ENCODE results near the gene SYVN1.
"Not testable (repeated sequence)": the region's sequence is repeated elsewhere in the genome, so short reads cannot be mapped to it uniquely, and the experiment has no call there.

SYVN1 gene

GRCh38 chr11:65127473-65128181 lies 6.7 kb downstream of the SYVN1 start:
- no peak for DNase-seq (ENCODE audit: low read depth in 2 of 2)

DNA sequence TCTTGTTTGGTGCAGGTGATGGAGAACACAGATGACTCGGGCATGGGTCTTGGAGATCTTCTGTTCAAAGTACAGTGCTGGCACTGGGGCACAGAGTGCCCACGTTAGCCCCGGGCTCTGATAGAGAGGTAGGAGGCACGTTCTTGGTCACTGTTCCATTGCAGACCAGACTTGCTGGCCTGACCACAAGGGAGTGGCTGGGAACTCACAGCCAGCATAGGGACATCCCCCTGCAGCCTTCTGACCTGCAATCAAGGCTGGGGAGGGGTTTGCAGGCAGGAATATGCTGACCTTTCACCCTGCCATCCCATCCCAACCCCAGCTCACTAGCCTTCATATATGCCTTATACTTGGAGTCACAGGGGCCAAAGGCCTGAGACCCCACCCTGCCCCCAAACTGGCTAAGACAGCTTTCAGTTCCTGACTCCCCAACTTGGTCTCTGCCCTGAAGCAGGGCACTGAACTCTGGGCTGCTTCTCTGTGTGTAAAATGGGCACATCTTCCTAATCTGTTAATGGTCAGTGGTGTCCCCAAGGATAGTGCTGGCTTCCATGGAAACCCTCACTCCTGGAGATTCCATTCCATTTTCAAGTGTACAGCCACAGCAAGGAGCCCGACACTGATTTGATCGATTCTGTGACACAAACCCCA lies 7.6 kb downstream of the SYVN1 start:
- DNase-seq (ENCODE audit: low read depth in 2 of 2), result no peak

DNA sequence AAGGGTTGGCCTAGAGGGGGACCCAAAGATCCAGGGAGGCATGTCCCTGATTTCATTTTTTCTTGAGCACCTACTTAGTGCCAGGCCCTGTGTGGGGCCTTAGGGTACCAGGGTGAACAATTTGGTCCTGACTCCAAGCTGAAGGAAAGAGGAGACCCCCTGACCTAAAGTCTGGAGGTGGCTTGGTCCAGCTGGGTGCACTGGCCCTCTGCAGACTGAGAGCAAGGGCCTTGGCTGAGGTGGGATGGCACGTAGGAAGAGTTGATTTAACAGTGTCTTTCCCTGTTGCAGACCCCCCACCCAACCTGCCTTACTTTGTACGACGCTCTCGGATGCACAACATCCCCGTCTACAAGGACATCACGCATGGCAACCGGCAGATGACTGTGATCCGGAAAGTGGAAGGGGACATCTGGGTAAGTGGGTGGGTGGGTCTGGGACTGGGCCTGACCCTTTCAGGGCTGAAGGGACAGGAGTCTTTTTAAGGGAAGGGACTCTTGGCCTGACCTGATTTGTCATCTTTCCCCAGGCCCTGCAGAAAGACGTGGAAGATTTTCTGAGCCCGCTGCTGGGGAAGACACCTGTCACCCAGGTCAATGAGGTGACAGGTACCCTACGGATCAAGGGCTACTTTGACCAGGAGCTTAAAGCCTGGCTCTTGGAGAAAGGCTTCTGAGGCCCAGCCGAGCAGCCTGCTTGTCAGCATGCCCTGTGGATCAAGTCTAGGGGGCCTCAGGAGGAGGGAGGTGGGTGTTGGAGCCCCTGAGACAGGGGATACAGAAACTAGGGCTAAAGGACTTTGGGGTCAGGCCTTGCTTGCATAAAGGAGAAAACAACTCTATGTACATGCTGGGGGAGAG lies 8.9 kb downstream of the SYVN1 start:
- DNase-seq (ENCODE audit: low read depth in 2 of 2), result no peak

- DNase-seq (ENCODE audit: low read depth in 2 of 2), result no peak
Observed at GRCh38 chr11:65124480-65125196, 9.7 kb downstream of the SYVN1 start.

- peak; percentile 98 to 99 for DNase-seq (ENCODE audit: low read depth in 2 of 2)
Observed at GRCh38 chr11:65121865-65122696, 12.2 kb downstream of the SYVN1 start, which contains the start of the genes FAU and MRPL49. FAU (minus strand) TSS chr11:65122134; CDS start chr11:65121813, 321 bp downstream. MRPL49 (plus strand) TSS chr11:65122321; CDS start chr11:65122347, 26 bp downstream.

GRCh38 chr11:65121447-65121864 lies 12.9 kb downstream of the SYVN1 start:
- no peak for DNase-seq (ENCODE audit: low read depth in 2 of 2)

DNA sequence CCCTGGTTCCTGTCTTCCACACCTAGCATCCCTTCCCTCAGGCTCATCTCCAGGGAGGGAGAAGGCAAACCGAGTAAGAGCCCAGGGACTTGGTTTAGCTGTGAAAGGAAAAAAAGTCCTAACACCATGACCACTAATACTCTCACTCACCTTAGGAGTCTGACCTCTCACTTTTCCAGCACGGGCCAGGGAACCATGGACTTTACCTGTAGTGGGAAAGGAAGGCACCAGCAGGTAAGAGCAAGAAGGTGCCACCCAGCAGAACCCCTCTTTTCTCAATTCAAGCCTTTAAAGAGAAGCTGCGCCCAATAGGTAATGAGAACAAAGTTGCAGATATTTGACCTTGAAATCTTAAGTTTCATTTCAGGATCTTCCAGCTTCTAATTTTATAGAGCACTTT lies 13.5 kb downstream of the SYVN1 start:
- no peak for DNase-seq (ENCODE audit: low read depth in 2 of 2)

DNA sequence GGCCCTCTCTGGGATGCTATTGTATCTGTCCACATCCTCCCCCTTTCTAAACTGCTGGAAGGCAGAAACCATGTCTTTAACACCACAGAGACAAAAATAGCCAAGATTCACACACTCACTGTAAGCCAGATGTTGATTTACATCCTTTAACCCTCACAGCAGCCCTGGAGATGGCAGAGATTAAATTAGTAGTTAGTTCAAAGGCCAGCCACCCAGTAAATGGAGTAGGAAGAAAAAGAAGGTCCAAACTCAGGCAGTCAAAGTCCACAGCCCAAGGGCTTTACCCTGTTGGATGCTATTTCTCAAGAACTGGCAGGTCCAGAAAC lies 14.7 kb downstream of the SYVN1 start:
- no peak for DNase-seq (ENCODE audit: low read depth in 2 of 2)

- not testable (repeated sequence) for DNase-seq (ENCODE audit: low read depth in 2 of 2)
Observed at GRCh38 chr11:65118891-65119669, 15.2 kb downstream of the SYVN1 start.

DNA sequence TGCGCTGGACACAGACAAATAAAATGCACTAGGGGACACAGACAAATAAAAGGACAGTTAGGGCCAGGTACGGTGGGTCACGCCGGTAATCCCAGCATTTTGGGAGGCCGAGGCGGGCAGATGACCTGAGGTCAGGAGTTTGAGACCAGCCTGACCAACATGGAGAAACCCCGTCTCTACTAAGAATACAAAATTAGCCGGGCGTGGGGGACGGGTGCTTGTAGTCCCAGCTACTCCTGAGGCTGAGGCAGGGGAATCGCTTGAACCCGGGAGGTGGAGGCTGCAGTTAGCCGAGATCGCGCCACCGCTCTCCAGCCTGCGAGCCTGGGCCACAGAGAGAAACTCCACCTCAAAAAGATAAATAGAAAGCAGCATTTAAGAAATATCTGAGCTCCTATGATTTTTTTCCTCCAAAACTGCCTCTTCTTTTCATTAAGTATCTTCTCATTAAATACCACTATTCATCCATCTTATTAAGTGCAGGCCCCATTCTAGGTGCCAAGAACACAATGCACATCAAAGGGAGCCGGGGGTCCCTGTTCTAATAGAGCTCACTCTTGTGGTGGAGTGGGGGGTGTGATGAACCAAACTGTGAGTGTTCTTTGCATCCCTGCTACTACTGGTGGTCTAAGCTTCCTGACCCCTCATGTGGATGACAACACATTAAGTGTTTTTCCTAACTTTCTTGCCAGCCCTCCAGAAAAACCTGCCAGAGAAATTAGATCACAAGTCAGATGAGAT lies 16.1 kb downstream of the SYVN1 start:
- DNase-seq (ENCODE audit: low read depth in 2 of 2), result no peak

- peak; percentile 100 for DNase-seq (ENCODE audit: low read depth in 2 of 2)
Observed at GRCh38 chr11:65117206-65118096, 16.9 kb downstream of the SYVN1 start, which contains the start of gene ZNHIT2. ZNHIT2 (minus strand) TSS chr11:65117701; CDS start chr11:65117653, 48 bp downstream.

- peak; percentile 63 to 64 for DNase-seq (ENCODE audit: low read depth in 2 of 2)
Observed at GRCh38 chr11:65116370-65117205, 17.7 kb downstream of the SYVN1 start.

GRCh38 chr11:65115361-65116082 lies 18.8 kb downstream of the SYVN1 start:
- no peak for DNase-seq (ENCODE audit: low read depth in 2 of 2)

- no peak for DNase-seq (ENCODE audit: low read depth in 2 of 2)
Observed at GRCh38 chr11:65114538-65115171, 19.7 kb downstream of the SYVN1 start.

GRCh38 chr11:65113839-65114238 lies 20.5 kb downstream of the SYVN1 start:
- DNase-seq (ENCODE audit: low read depth in 2 of 2), result no peak

DNA sequence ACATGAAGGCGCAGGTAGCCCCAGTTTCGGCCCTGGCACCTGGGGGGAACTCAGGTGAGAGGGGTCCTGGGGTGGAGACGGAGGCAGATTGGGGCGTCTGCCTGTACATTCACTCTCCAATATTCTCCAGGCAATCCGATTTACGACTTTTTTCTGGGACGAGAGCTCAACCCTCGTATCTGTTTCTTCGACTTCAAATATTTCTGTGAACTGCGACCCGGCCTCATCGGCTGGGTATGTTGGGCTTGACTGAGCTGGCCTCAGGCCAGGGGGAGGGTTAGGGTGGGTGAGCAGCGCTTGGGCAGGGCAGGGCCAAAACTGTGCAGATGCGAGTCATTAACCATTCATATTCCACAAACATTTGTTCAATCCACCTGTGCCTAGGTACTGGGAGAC lies 21.0 kb downstream of the SYVN1 start:
- DNase-seq (ENCODE audit: low read depth in 2 of 2), result no peak

Data from stimulated activated CD4-positive, alpha-beta T cell treated with anti-CD3 and anti-CD28 coated beads, Interleukin-15, amount 100 ng/mL, for 48 hours (primary cell).